Kidney epithelial cell (primary cell): ENCODE measurements around the gene ZNF592. TPM values are rescaled to one million over a fixed set of nuclear protein-coding genes. Genes with fewer than 3 reads are reported as not detected.

Source experiments
- DNase-seq: peaks from one replicate; pipeline ENCODE4 v3.0.0-alpha.2; 2010; ENCODE audit warnings: low read depth
- H3K27me3 ChIP-seq: 2 replicates; pipeline ENCODE4 v1.6.0; 2011; ENCODE audit warnings: low read length; ENCODE audit not compliant: control insufficient read depth, insufficient read depth
- H3K36me3 ChIP-seq: 2 replicates; pipeline ENCODE4 v1.5.1; 2011; ENCODE audit warnings: low read length; ENCODE audit not compliant: control insufficient read depth, insufficient read depth
- H3K4me3 ChIP-seq: 2 replicates; pipeline ENCODE4 v1.5.1; 2011; ENCODE audit warnings: low read depth, mild to moderate bottlenecking, control low read depth, low read length
- total RNA-seq: library from RNA; depleted of rRNA; stranded (reverse); fragments of >200 nt; gene quantifications from 2 replicates; pipeline ENCODE4 v1.2.3, GENCODE V29; 2015
- TF ChIP-seq, protein P1 (sequence below): IDR thresholded peaks from 2 replicates; pipeline ENCODE4 v1.5.1; 2011; ENCODE audit warnings: mild to moderate bottlenecking, moderate library complexity, low read length, control low read depth, inconsistent platforms; ENCODE audit not compliant: insufficient read depth, poor library complexity, severe bottlenecking

The ZNF592 gene
- total RNA-seq, 1 donor from 2014 or later: 18.8 TPM

DNA sequence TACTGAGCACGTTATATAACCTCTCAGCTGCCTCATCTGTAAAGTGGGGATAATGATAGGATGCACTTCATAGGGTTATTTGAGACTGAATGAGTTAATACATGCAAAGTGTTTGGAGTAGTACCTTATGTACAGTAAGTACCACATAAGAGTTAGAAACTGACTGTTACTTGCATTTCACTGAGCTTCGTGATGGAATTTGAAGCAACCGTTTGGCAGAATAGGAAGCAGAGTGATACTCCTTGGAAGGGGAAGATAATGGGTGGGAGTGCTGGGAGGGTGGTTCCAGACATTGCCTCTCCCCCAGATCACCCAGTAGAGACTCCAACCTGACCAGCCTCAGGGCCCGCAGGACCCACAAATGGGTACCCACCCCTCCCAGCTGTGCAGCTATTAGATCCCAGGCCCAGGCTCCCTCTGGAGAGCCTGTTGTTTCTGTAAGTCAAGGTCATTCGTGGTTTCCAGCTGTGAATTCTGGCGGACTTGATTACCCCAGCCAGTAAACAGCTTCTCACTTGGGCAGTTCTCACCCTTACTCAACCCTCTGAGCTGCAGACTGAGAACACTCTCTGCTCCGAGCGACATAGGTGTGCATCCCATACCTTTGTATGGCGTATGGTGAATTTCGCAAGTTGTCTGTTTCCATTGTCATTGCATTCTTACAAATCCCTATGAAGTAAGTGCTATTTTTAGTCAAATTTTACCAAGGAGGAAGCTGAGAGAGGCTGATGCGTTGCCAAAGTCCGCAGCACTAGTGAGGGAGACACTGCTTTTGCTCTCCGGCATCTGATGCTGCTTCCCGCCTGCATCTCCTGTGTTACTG is 79.9 kb downstream of the ZNF592 start:
- TF ChIP-seq, protein P1, sequence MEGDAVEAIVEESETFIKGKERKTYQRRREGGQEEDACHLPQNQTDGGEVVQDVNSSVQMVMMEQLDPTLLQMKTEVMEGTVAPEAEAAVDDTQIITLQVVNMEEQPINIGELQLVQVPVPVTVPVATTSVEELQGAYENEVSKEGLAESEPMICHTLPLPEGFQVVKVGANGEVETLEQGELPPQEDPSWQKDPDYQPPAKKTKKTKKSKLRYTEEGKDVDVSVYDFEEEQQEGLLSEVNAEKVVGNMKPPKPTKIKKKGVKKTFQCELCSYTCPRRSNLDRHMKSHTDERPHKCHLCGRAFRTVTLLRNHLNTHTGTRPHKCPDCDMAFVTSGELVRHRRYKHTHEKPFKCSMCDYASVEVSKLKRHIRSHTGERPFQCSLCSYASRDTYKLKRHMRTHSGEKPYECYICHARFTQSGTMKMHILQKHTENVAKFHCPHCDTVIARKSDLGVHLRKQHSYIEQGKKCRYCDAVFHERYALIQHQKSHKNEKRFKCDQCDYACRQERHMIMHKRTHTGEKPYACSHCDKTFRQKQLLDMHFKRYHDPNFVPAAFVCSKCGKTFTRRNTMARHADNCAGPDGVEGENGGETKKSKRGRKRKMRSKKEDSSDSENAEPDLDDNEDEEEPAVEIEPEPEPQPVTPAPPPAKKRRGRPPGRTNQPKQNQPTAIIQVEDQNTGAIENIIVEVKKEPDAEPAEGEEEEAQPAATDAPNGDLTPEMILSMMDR: no peak
- Histone ChIP-seq H3K4me3 (no peak overlapping the region), H3K36me3 (no peaks in the 10 kb centered on the region), H3K27me3 (no peaks in the 10 kb centered on the region)
- no peak for DNase-seq

GRCh38 chr15:84829428-84829827 is 81.0 kb downstream of the ZNF592 start:
- no peaks in the 10 kb centered on the region for H3K27me3 ChIP-seq

DNA sequence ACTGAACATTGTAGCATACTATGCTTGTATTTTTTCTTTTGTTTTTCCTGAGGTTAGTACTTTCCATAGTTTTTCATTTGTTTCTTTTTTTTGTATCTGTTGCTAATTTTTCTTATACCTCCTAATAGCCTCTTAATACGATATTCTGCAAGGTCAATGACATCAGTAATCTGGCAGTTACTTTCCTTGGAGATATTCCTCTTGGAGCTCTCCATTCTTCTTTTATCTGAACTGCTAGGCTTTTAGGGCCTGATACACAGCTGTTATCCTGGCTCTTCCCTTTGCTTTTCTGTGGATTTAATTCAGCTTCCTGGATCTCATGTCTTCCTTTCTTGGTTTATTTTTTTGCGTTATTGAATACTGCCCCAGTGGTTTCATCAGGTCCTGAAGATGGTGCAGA is 81.6 kb downstream of the ZNF592 start:
- H3K4me3 ChIP-seq: no peak overlapping the region
- no peaks in the 10 kb centered on the region for H3K27me3 ChIP-seq
- DNase-seq: no peak
- TF ChIP-seq, protein P1: no peak
- H3K36me3 ChIP-seq: no peaks in the 10 kb centered on the region

More at GRCh38 chr15:84829428-84829827, 81.0 kb downstream of the ZNF592 start:
- no peaks in the 10 kb centered on the region for H3K36me3 ChIP-seq
- no peak for DNase-seq
- H3K4me3 ChIP-seq: no peak overlapping the region
- TF ChIP-seq, protein P1: no peak

DNA sequence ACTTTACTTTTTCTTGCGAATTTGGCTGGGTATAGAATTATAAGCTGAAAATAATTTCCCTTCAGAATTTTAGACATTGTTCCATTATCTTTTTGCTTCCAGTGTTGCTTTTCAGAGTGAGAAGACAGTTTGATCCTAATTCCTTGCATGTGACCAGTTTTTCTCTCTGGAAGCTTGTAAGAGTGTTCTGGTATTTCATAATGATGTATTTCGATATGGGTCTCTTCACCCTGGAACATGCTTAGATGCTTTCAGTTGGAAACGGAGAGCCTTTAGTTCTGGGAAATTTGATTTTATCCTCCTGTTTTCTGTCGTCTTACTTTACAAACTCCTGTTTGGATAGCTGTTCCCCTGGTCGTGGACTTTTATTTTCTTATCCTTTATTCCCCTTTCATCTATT is 82.6 kb downstream of the ZNF592 start:
- DNase-seq: no peak
- H3K4me3 ChIP-seq: no peak overlapping the region
- no peaks in the 10 kb centered on the region for H3K36me3 ChIP-seq
- TF ChIP-seq, protein P1: no peak
- no peaks in the 10 kb centered on the region for H3K27me3 ChIP-seq

- H3K4me3 ChIP-seq: no peak overlapping the region
- TF ChIP-seq, protein P1: no peak
- H3K36me3 ChIP-seq: no peaks in the 10 kb centered on the region
- H3K27me3 ChIP-seq: no peaks in the 10 kb centered on the region
- no peak for DNase-seq
Measured at GRCh38 chr15:84831613-84832012, 83.2 kb downstream of the ZNF592 start.
